Calu3 (cell line): Measurements from ENCODE around the gene FABP1. TPM values are rescaled to one million over a fixed set of nuclear protein-coding genes. Genes with fewer than 3 reads are reported as not detected.

Experiments used
- BruUV-seq: library from RNA; stranded (reverse); fragments of 400-500 nt; replicated peaks from 2 replicates; lab custom pipeline; 2021; lab: Mats Ljungman, UMichigan
- CTCF ChIA-PET: fragments of 300-600 bp; sonication (Branson Sonifier 250); formaldehyde crosslinking; loops from one replicate; lab custom pipeline; 2022; ENCODE audit warnings: antibody characterized with exemption; lab: Charles Lee
- DNase-seq: peaks from one replicate; pipeline ENCODE4 v3.0.0; 2022
- H3K27ac Mint-ChIP-seq: one replicate; pipeline ENCODE4 v1.8.0; 2022; ENCODE audit warnings: mixed read lengths; ENCODE audit not compliant: unreplicated experiment
- H3K27me3 Mint-ChIP-seq: one replicate; pipeline ENCODE4 v1.8.0; 2022; ENCODE audit warnings: mixed read lengths; ENCODE audit not compliant: unreplicated experiment
- H3K36me3 Mint-ChIP-seq: one replicate; pipeline ENCODE4 v1.8.0; 2022; ENCODE audit warnings: mild to moderate bottlenecking, moderate library complexity, mixed read lengths; ENCODE audit not compliant: insufficient read depth, unreplicated experiment
- H3K4me1 Mint-ChIP-seq: one replicate; pipeline ENCODE4 v1.8.0; 2022; ENCODE audit warnings: mild to moderate bottlenecking, low read depth, mixed read lengths; ENCODE audit not compliant: unreplicated experiment
- H3K4me3 Mint-ChIP-seq: one replicate; pipeline ENCODE4 v1.8.0; 2022; ENCODE audit warnings: mild to moderate bottlenecking, low read depth, moderate library complexity, mixed read lengths; ENCODE audit not compliant: unreplicated experiment
- H3K9me3 Mint-ChIP-seq: one replicate; pipeline ENCODE4 v1.8.0; 2022; ENCODE audit warnings: low read depth, mixed read lengths; ENCODE audit not compliant: unreplicated experiment
- intact Hi-C: fragments of 100-400 bp; cut with micrococcal nuclease; formaldehyde crosslinking; loops from one replicate; pipeline ENCODE4 v1.10.0; 2022; ENCODE audit not compliant: unreplicated experiment
- total RNA-seq: library from RNA; stranded (reverse); gene quantifications from 2 replicates; pipeline ENCODE4 v1.2.3, GENCODE V29; 2022
- TF ChIP-seq, protein P1 (sequence below): fragments of 200-600 bp; IDR thresholded peaks from one replicate; pipeline ENCODE4 v1.8.0; 2022; ENCODE audit warnings: antibody characterized with exemption; ENCODE audit not compliant: unreplicated experiment

The FABP1 gene
- total RNA-seq, 1 experiment from 2014 or later: not detected

DNA sequence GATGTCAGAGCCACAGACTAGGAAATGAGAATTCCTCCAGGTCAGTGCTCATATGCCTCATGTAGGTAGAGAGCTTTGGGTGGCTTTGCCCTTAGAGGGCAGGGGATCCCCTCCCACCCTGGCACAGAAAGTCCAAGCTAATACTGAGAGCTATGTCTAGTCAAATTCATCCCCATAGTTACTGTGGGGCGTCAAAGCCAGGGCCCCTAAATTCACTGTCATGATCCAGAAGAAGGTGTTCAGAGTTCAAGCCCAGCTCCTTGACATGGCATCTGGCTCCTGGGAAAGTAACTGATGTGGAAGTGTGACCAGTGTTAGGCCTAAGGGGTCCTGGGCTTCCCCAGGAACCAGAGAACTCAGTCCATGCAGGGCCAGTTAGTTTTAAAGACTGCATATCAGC lies 44.1 kb upstream of the FABP1 start:
- Mint-ChIP-seq H3K27ac (no peak overlapping the region), H3K9me3 (peaks cover 3% of the 10 kb centered on the region), H3K4me3 (no peak overlapping the region)

DNA sequence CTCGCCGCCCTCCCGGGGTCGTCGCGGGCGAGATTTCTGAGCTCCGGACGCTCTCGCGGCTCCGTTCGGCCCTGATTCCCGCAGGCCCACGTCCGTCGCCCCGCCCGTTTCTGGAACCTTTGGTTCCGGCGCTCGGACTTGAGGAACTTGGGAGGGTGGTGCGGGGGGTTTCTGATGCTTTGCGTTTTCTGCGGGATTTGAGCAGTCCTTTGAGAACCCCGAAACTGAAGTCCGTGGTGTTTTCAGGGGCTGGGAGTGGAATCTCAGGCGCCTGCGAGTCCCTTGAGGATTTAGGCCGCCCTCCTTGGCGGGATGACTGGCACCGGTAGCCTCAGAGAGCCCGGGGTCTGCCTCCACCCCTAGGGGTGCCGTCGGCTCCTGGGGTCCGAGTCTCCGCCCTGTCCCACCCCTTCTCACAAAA lies 42.6 kb upstream of the FABP1 start:
- Mint-ChIP-seq H3K36me3 (peaks cover 10% of the 10 kb centered on the region), H3K4me1 (no peaks in the 10 kb centered on the region), H3K27ac (peak overlapping the region; percentile 12), H3K27me3 (peaks cover 47% of the 10 kb centered on the region), H3K9me3 (peaks cover 3% of the 10 kb centered on the region), H3K4me3 (peak overlapping the region; percentile 62)
- TF ChIP-seq, protein P1, sequence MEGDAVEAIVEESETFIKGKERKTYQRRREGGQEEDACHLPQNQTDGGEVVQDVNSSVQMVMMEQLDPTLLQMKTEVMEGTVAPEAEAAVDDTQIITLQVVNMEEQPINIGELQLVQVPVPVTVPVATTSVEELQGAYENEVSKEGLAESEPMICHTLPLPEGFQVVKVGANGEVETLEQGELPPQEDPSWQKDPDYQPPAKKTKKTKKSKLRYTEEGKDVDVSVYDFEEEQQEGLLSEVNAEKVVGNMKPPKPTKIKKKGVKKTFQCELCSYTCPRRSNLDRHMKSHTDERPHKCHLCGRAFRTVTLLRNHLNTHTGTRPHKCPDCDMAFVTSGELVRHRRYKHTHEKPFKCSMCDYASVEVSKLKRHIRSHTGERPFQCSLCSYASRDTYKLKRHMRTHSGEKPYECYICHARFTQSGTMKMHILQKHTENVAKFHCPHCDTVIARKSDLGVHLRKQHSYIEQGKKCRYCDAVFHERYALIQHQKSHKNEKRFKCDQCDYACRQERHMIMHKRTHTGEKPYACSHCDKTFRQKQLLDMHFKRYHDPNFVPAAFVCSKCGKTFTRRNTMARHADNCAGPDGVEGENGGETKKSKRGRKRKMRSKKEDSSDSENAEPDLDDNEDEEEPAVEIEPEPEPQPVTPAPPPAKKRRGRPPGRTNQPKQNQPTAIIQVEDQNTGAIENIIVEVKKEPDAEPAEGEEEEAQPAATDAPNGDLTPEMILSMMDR: no peak
- intact Hi-C loops: no loop called here
- no peak for DNase-seq
- no TSS peak for BruUV-seq
- CTCF ChIA-PET: interaction anchor here (0.7 to 2.1 kb wide), 3 partner anchors 10 to 110 kb away, joined by 3 to 5 read pairs (median 4); no protein-coding TSS in a partner anchor

More for the DNA sequence above, 44.1 kb upstream of the FABP1 start:
- no peak for DNase-seq
- H3K36me3 Mint-ChIP-seq: peaks cover 10% of the 10 kb centered on the region
- H3K27me3 Mint-ChIP-seq: peaks cover 47% of the 10 kb centered on the region
- intact Hi-C loops: no loop called here
- TF ChIP-seq, protein P1: no peak
- no peaks in the 10 kb centered on the region for H3K4me1 Mint-ChIP-seq
- CTCF ChIA-PET: no interaction called here
- BruUV-seq: no TSS peak

DNA sequence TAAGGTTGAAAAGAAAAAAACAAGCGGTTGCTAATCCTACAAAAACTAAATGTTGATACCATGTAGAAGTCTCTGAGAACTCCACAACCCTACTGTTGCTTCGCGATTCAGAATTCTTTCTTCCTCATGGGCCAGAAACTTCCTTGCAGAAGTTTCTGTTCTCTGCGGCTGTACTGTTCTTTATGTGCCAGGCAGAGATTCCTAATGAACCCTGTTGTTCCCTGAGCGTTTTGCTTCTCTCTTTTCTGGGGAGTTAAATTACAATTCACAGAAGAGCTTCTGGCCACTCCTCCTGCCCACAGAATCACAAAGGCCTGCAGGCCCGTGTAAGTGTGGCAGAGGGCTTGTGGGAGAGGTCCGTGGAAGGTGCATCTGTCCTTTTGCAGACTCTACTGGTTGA lies 40.5 kb upstream of the FABP1 start:
- CTCF ChIA-PET: no interaction called here
- intact Hi-C loops: no loop called here
- H3K27me3 Mint-ChIP-seq: peaks cover 58% of the 10 kb centered on the region
- TF ChIP-seq, protein P1: no peak
- H3K27ac Mint-ChIP-seq: no peak overlapping the region
- no peaks in the 10 kb centered on the region for H3K4me1 Mint-ChIP-seq
- H3K9me3 Mint-ChIP-seq: peaks cover 3% of the 10 kb centered on the region
- DNase-seq: no peak
- peaks cover 10% of the 10 kb centered on the region for H3K36me3 Mint-ChIP-seq
- BruUV-seq: no TSS peak
- no peak overlapping the region for H3K4me3 Mint-ChIP-seq

DNA sequence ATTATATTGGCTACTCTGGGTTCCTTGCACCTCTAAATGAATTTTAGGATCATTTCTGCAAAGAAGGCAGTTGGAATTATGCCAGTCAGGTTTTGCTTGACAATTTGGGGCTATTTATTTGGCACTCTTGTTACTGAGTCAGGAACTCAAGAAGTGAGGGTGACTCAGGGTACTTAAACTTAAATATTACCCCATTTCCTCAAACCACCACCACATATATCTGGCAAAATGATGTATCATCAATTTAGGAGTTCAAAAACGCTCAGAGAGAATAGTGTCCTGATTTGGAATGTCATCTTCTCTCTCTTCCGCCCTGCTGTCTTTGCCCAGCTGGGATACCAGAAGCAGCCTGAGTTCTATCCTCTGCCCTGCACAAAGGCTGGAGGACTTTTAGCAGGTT lies 39.9 kb upstream of the FABP1 start:
- no TSS peak for BruUV-seq
- H3K27ac Mint-ChIP-seq: no peak overlapping the region
- no peak overlapping the region for H3K4me3 Mint-ChIP-seq
- H3K9me3 Mint-ChIP-seq: peaks cover 3% of the 10 kb centered on the region
- H3K36me3 Mint-ChIP-seq: peaks cover 10% of the 10 kb centered on the region
- H3K4me1 Mint-ChIP-seq: no peaks in the 10 kb centered on the region
- TF ChIP-seq, protein P1: no peak
- H3K27me3 Mint-ChIP-seq: peaks cover 58% of the 10 kb centered on the region
- CTCF ChIA-PET: no interaction called here
- no peak for DNase-seq
- intact Hi-C loops: no loop called here
